Lung (tissue), 12 donors: ENCODE data around the gene USH2A. TPM values are rescaled to one million over a fixed set of nuclear protein-coding genes. Genes with fewer than 3 reads are reported as not detected.

ENCODE experiments used
- ATAC-seq: fragments of 200-7000 bp; cut with Tn5 transposase; one replicate; pipeline ENCODE4 v1.9.1; 2020; ENCODE audit warnings: moderate number of reproducible peaks; ENCODE audit not compliant: insufficient read depth, low FRiP score
- DNase-seq, 3 donors: peaks; one replicate each; pipeline ENCODE4 v3.0.0-alpha.2; 2013 to 2017
- H3K27ac ChIP-seq, 2 donors: one replicate each; pipeline ENCODE4 v1.5.1; 2013; ENCODE audit warnings: mild to moderate bottlenecking in 2 of 2, moderate library complexity in 2 of 2, control low read depth in 1 of 2, inconsistent platforms in 1 of 2, low read depth in 1 of 2, low read length in 1 of 2
- H3K27me3 ChIP-seq, 3 donors: one replicate each; pipeline ENCODE4 v1.5.1; 2013; ENCODE audit warnings: low read length in 2 of 3; ENCODE audit not compliant: control insufficient read depth in 3 of 3, insufficient read depth in 3 of 3
- H3K36me3 ChIP-seq, 4 donors: one replicate each; pipeline ENCODE4 v1.5.1; 2013; ENCODE audit warnings: low read length in 4 of 4, mild to moderate bottlenecking in 1 of 4, moderate library complexity in 1 of 4; ENCODE audit not compliant: control insufficient read depth in 4 of 4, insufficient read depth in 4 of 4
- H3K4me1 ChIP-seq, 5 donors: one replicate each; pipeline ENCODE4 v1.5.1; 2013; ENCODE audit warnings: low read length in 5 of 5, mild to moderate bottlenecking in 2 of 5, moderate library complexity in 1 of 5; ENCODE audit not compliant: control insufficient read depth in 5 of 5, insufficient read depth in 5 of 5
- H3K4me3 ChIP-seq: one replicate; pipeline ENCODE4 v1.5.1; 2013; ENCODE audit warnings: mild to moderate bottlenecking, control low read depth, moderate library complexity
- H3K9ac ChIP-seq, 2 donors: one replicate each; pipeline ENCODE4 v1.5.1; 2013; ENCODE audit warnings: low read length in 2 of 2, control low read depth in 1 of 2; ENCODE audit not compliant: insufficient read depth in 1 of 2
- H3K9me3 ChIP-seq, 4 donors: one replicate each; pipeline ENCODE4 v1.5.1; 2013; ENCODE audit warnings: low read length in 3 of 4, mild to moderate bottlenecking in 1 of 4, moderate library complexity in 1 of 4; ENCODE audit not compliant: control insufficient read depth in 4 of 4, insufficient read depth in 3 of 4
- WGBS, 2 donors: extraction: QIAGEN DNeasy Blood & Tissue Kit; methylation state at CpG; one replicate each; pipeline ENCODE4 v1.1.7; 2013; 5-methylcytosine and 5-hydroxymethylcytosine counted together
- polyA plus RNA-seq, 2 donors: library from polyadenylated mRNA; stranded (reverse); fragments of 200-250 nt; gene quantifications; one replicate each; pipeline ENCODE4 v1.2.1, GENCODE V29; 2013
- total RNA-seq, 2 donors: library from RNA; depleted of rRNA in 1 of 2; stranded (reverse); fragments of >200 nt in 1 of 2; gene quantifications; one replicate each; pipeline ENCODE4 v1.2.1, GENCODE V29; 2014 to 2021
- TF ChIP-seq, protein P1 (sequence below): IDR thresholded peaks from 2 replicates; pipeline ENCODE4 v1.5.1; 2012; ENCODE audit warnings: mild to moderate bottlenecking; ENCODE audit errors: control extremely low read depth, extremely low read depth
- donor health status: control.
- donor health status: control.
- donor health status: Bipolar disorder and iron deficiency.
- donor health status: healthy.
- donor health status: DM: yes; HTN: yes; CAD: no.

USH2A gene
- total and polyA plus RNA-seq, 4 donors, result under 0.01 to 0.11 TPM; not detected in 2

DNA sequence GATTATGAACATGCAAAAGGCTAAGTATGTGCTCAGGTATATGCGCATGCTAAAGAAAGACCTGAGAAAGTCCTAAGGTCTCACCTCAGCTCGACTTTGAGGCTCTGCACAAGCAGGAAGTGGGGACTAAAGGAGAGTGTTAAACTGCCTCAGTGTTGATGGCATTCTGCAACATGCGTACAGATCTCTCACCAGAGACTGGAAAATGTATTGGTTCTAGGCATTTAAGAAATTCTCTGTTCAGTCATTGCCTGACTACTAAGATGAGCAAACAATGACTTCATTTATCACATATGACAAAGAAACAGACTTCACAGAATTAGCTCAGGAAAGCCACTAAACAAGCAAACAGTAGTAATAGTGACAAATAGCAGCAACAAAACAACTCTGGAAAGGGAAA lies 90.8 kb downstream of the USH2A start:
- 82 to 84% methylated on average over 3 of the region's 3 CpGs for WGBS, 2 donors
- TF ChIP-seq, protein P1, sequence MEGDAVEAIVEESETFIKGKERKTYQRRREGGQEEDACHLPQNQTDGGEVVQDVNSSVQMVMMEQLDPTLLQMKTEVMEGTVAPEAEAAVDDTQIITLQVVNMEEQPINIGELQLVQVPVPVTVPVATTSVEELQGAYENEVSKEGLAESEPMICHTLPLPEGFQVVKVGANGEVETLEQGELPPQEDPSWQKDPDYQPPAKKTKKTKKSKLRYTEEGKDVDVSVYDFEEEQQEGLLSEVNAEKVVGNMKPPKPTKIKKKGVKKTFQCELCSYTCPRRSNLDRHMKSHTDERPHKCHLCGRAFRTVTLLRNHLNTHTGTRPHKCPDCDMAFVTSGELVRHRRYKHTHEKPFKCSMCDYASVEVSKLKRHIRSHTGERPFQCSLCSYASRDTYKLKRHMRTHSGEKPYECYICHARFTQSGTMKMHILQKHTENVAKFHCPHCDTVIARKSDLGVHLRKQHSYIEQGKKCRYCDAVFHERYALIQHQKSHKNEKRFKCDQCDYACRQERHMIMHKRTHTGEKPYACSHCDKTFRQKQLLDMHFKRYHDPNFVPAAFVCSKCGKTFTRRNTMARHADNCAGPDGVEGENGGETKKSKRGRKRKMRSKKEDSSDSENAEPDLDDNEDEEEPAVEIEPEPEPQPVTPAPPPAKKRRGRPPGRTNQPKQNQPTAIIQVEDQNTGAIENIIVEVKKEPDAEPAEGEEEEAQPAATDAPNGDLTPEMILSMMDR, result no peak
- Histone ChIP-seq H3K9ac (no peak overlapping the region), H3K36me3 (no peaks in the 10 kb centered on the region), H3K4me1 (no peaks in the 10 kb centered on the region), H3K27ac (no peak overlapping the region), H3K4me3 (no peak overlapping the region), H3K9me3 (peaks cover 0 to 6% (median under 1%) of the 10 kb centered on the region in 4 donors), H3K27me3 (no peaks in the 10 kb centered on the region)
- ATAC-seq, result no peak
- no peak for DNase-seq

DNA sequence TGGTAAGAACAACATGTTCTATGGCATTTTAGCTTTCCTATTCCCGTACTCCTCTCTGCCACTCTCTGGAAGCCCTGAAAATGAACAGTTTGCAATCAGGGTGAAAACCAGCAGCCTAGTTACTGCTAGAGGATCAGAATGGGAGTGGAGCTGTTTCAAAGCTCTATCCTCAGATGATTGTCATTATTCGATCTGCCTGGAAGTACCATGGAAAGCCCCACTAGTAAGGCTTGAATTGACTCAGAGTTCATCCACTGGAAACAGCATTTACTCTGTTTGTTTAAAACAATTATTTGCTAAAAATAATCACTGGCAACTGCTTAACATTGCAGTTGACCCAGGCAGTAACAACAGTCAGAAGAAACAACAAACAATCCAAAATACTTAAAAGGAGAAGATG lies 91.2 kb downstream of the USH2A start:
- DNase-seq, result no peak
- no peaks in the 10 kb centered on the region for H3K36me3 ChIP-seq
- H3K9ac ChIP-seq, result no peak overlapping the region
- peaks cover 0 to 6% (median under 1%) of the 10 kb centered on the region in 4 donors for H3K9me3 ChIP-seq
- no peak overlapping the region for H3K4me3 ChIP-seq
- H3K4me1 ChIP-seq, result no peaks in the 10 kb centered on the region
- no peaks in the 10 kb centered on the region for H3K27me3 ChIP-seq
- TF ChIP-seq, protein P1, result no peak
- no peak for ATAC-seq
- H3K27ac ChIP-seq, result no peak overlapping the region
- 83 to 87% methylated on average over 2 of the region's 2 CpGs for WGBS, 2 donors

DNA sequence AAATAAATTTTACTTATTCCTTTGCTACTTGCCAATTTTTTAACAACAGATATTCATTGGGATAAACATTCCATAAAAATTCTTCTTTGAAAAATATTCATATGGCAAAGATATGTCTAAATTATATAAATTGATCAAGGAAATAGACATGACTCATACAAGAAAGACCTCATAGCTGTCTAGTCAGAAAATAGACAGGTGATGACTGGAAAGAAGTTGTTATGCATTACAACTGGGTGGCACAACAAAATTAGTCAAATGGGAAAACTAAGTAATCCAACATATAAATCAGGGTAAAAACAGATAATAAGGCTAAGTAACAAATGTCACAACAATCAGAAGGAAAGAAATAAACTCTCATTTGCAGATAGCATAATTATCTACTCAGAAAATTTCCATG lies 92.0 kb downstream of the USH2A start:
- Histone ChIP-seq H3K36me3 (no peaks in the 10 kb centered on the region), H3K9ac (no peak overlapping the region), H3K4me1 (no peaks in the 10 kb centered on the region), H3K4me3 (no peak overlapping the region), H3K9me3 (peaks cover 0 to 6% (median under 1%) of the 10 kb centered on the region in 4 donors), H3K27me3 (no peaks in the 10 kb centered on the region), H3K27ac (no peak overlapping the region)
- TF ChIP-seq, protein P1, result no peak
- ATAC-seq, result no peak
- DNase-seq, result no peak

DNA sequence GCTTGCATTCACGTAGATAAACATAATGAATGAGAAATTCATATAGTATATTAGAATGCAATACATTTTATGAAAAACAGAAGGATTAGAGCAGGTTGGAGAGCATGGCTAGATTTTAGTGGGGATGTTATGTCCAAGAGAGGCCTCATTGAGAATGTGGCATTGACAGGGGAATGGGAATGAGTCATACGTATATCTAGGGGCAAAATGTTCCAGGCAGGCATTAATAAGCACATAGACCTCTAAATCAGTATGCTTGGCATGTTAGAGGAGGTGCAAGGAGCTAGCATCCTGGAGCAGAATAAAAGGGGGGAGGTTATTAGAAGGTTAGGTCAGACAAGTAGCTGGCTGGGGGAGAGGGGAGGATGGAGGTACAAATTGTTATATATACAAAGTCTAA lies 93.0 kb downstream of the USH2A start:
- 76 to 79% methylated on average over 2 of the region's 2 CpGs for WGBS, 2 donors
- Histone ChIP-seq H3K4me3 (no peak overlapping the region), H3K27me3 (no peaks in the 10 kb centered on the region), H3K9me3 (peaks cover 0 to 6% (median under 1%) of the 10 kb centered on the region in 4 donors), H3K4me1 (no peaks in the 10 kb centered on the region), H3K36me3 (no peaks in the 10 kb centered on the region), H3K9ac (no peak overlapping the region), H3K27ac (no peak overlapping the region)
- TF ChIP-seq, protein P1, result no peak
- DNase-seq (no peak), ATAC-seq (no peak)
